Prostate gland (tissue), 2 donors: ENCODE data around the gene RRAGB. TPM values are rescaled to one million over a fixed set of nuclear protein-coding genes. Genes with fewer than 3 reads are reported as not detected.
"Not testable (repeated sequence)": the region's sequence is repeated elsewhere in the genome, so short reads cannot be mapped to it uniquely, and the experiment has no call there.

Experiments used
- DNase-seq: peaks from one replicate; pipeline ENCODE4 v3.0.0-alpha.2; 2019; ENCODE audit warnings: low spot score
- H3K27ac ChIP-seq, 2 donors: fragments of 200-600 bp; sonication (generic); 2 replicates each; pipeline ENCODE4 v1.5.1; 2017 to 2019
- H3K27me3 ChIP-seq: fragments of 200-600 bp; sonication (generic); replicated peaks from 2 replicates; pipeline ENCODE4 v1.5.1; 2019; ENCODE audit not compliant: insufficient read depth
- H3K36me3 ChIP-seq, 2 donors: fragments of 200-600 bp; sonication (generic); 1 replicate in 1 of 2; 2 replicates in 1 of 2; pipeline versions ENCODE4 v1.5.1 to v1.8.1; 2017 to 2019
- H3K4me1 ChIP-seq: fragments of 200-600 bp; sonication (generic); replicated peaks from 2 replicates; pipeline ENCODE4 v1.5.1; 2019
- H3K4me3 ChIP-seq, 2 donors: fragments of 200-600 bp; sonication (generic); 2 replicates each; pipeline ENCODE4 v1.5.1; 2017 to 2019
- H3K9me3 ChIP-seq: fragments of 200-600 bp; sonication (generic); 2 replicates; pipeline ENCODE4 v1.5.1; 2017
- CTCF ChIP-seq, 4 experiments: fragments of 200-600 bp in 2 of 4; fragments of 450-650 bp in 2 of 4; sonication (generic) in 2 of 4; IDR thresholded peaks; 1 replicate in 3 of 4; 2 replicates in 1 of 4; pipeline ENCODE4 v1.5.1; 2016 to 2019; ENCODE audit warnings: antibody characterized with exemption in 4 of 4, mild to moderate bottlenecking in 2 of 4, moderate library complexity in 2 of 4
- POLR2A ChIP-seq: fragments of 450-650 bp; IDR thresholded peaks from one replicate; pipeline ENCODE4 v1.6.1; 2016; ENCODE audit warnings: antibody characterized with exemption, mild to moderate bottlenecking
- POLR2AphosphoS5 ChIP-seq: sonication (generic); formaldehyde crosslinking; IDR thresholded peaks from one replicate; pipeline ENCODE4 v1.6.1; 2017; ENCODE audit warnings: antibody characterized with exemption
- WGBS: methylation state at CpG from one replicate; pipeline ENCODE4 v1.1.5; 2018; 5-methylcytosine and 5-hydroxymethylcytosine counted together
- intact Hi-C: fragments of 100-400 bp; cut with DNase I; formaldehyde crosslinking; loops from one replicate; pipeline ENCODE4 v1.14.2; 2022
- total RNA-seq, 2 donors: library from RNA; depleted of rRNA; stranded (reverse); fragments of >200 nt; gene quantifications; one replicate each; pipeline ENCODE4 v1.1.0, GENCODE V29; 2016

Gene RRAGB
- total RNA-seq, 2 donors from 2014 or later = 24.0 to 27.6 TPM

DNA sequence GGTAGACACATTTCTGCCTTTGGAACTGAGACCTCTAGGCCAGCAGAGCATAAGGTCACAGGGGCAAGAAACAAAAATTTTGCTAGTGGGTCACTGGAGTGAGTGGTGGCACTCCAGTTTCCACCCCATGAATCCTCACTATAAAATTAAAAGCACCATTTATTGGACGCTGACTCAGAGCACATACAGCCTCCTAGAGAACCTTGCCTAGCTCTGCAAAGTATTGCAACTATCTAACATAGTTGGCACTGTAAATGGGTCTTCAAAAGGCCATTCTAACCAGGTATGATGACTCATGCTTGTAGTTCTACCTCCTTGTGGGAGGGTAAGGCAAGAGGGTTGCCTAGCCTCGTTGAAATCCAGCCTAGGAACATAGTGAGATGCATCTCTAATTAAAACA lies 25.1 kb downstream of the RRAGB start:
- Histone ChIP-seq H3K4me1 (no peaks in the 10 kb centered on the region), H3K4me3 (no peak overlapping the region), H3K27ac (no peak overlapping the region), H3K9me3 (no peaks in the 10 kb centered on the region), H3K36me3 (no peaks in the 10 kb centered on the region), H3K27me3 (no peaks in the 10 kb centered on the region)
- no peak for DNase-seq
- intact Hi-C loops = no loop called here
- WGBS = 100% methylated on average over 2 of the region's 2 CpGs
- TF ChIP-seq POLR2A (no peak), CTCF (IDR thresholded peaks at IDR 0.05) (no peak), POLR2AphosphoS5 (no peak)

GRCh38 chrX:55748463-55748862 lies 30.9 kb downstream of the RRAGB start:
- H3K27ac ChIP-seq, intact Hi-C loops, H3K27me3 ChIP-seq, H3K9me3 ChIP-seq, H3K36me3 ChIP-seq, H3K4me3 ChIP-seq, H3K4me1 ChIP-seq, DNase-seq: not testable (repeated sequence)
- WGBS = 95% methylated on average over 9 of the region's 24 CpGs

GRCh38 chrX:55750256-55750655 lies 32.7 kb downstream of the RRAGB start:
- no peak overlapping the region for H3K27ac ChIP-seq
- H3K4me3 ChIP-seq = no peak overlapping the region
- no peaks in the 10 kb centered on the region for H3K36me3 ChIP-seq
- TF ChIP-seq CTCF (IDR thresholded peaks at IDR 0.05) (no peak), POLR2A (no peak), POLR2AphosphoS5 (no peak)
- no peaks in the 10 kb centered on the region for H3K27me3 ChIP-seq
- intact Hi-C loops = no loop called here
- WGBS = 91% methylated on average over 1 of the region's 1 CpG
- H3K9me3 ChIP-seq = no peaks in the 10 kb centered on the region
- no peaks in the 10 kb centered on the region for H3K4me1 ChIP-seq
- DNase-seq = no peak

GRCh38 chrX:55754861-55755294 lies 37.3 kb downstream of the RRAGB start:
- TF ChIP-seq POLR2AphosphoS5 = no peak
- no peak for TF ChIP-seq POLR2A
- no peak for TF ChIP-seq CTCF (IDR thresholded peaks at IDR 0.05)

GRCh38 chrX:55758033-55758432 lies 40.5 kb downstream of the RRAGB start:
- Histone ChIP-seq H3K27ac (no peak overlapping the region), H3K4me1 (no peaks in the 10 kb centered on the region), H3K4me3 (no peak overlapping the region), H3K36me3 (no peaks in the 10 kb centered on the region), H3K9me3 (no peaks in the 10 kb centered on the region), H3K27me3 (no peaks in the 10 kb centered on the region)
- intact Hi-C loops = no loop called here
- TF ChIP-seq POLR2AphosphoS5 (no peak), CTCF (IDR thresholded peaks at IDR 0.05) (no peak), POLR2A (no peak)
- 92% methylated on average over 4 of the region's 4 CpGs for WGBS
- DNase-seq = no peak

More at GRCh38 chrX:55754861-55755294, 37.3 kb downstream of the RRAGB start:
- Histone ChIP-seq H3K36me3 (no peaks in the 10 kb centered on the region), H3K9me3 (no peaks in the 10 kb centered on the region), H3K4me3 (no peak overlapping the region), H3K27me3 (no peaks in the 10 kb centered on the region), H3K4me1 (no peaks in the 10 kb centered on the region), H3K27ac (no peak overlapping the region)
- no peak for DNase-seq
- intact Hi-C loops = no loop called here
- 100% methylated on average over 2 of the region's 3 CpGs for WGBS
